IMR-90 (cell line): ENCODE measurements around the gene YJEFN3. TPM values are rescaled to one million over a fixed set of nuclear protein-coding genes. Genes with fewer than 3 reads are reported as not detected.

Experiments
- ATAC-seq: fragments of 200-7000 bp; cut with Tn5 transposase; 2 replicates; pipeline ENCODE4 v1.9.1; 2020; ENCODE audit warnings: low read depth, mild to moderate bottlenecking, moderate library complexity
- BruUV-seq: library from RNA; stranded (reverse); fragments of 400-500 nt; replicated peaks from 2 replicates; lab custom pipeline; 2021; lab: Mats Ljungman, UMichigan
- CTCF ChIA-PET: fragments of 300-600 bp; formaldehyde crosslinking; extraction: SDS; loops from one replicate; lab custom pipeline; 2021; ENCODE audit warnings: antibody characterized with exemption; lab: Yijun Ruan, JAX
- POLR2A ChIA-PET: fragments of 300-600 bp; sonication (Branson Sonifier 250); formaldehyde crosslinking; loops from one replicate; lab custom pipeline; 2022; ENCODE audit warnings: antibody characterized with exemption; ENCODE audit not compliant: unreplicated experiment; lab: Charles Lee
- DNase-seq: peaks from one replicate; pipeline ENCODE4 v3.0.0; 2013
- H2AFZ ChIP-seq: replicated peaks from 2 replicates; pipeline ENCODE3; 2013; ENCODE audit warnings: low read length, mild to moderate bottlenecking; ENCODE audit not compliant: poor library complexity
- H2AK5ac ChIP-seq: 2 replicates; pipeline ENCODE4 v1.6.1; 2013; ENCODE audit warnings: low read depth, low read length, inconsistent platforms
- H2AK9ac ChIP-seq: replicated peaks from 2 replicates; pipeline ENCODE3; 2013; ENCODE audit warnings: mild to moderate bottlenecking, low read depth, low read length, moderate library complexity; ENCODE audit not compliant: poor library complexity
- H2BK120ac ChIP-seq: 2 replicates; pipeline ENCODE4 v1.6.1; 2013; ENCODE audit warnings: low read depth, low read length, inconsistent platforms
- H2BK15ac ChIP-seq: 3 replicates; pipeline ENCODE4 v1.6.1; 2013; ENCODE audit warnings: low read depth, low read length, inconsistent platforms
- H2BK20ac ChIP-seq: 2 replicates; pipeline ENCODE4 v1.6.1; 2013; ENCODE audit warnings: low read depth, mild to moderate bottlenecking, inconsistent platforms, low read length, moderate library complexity
- H2BK5ac ChIP-seq: 2 replicates; pipeline ENCODE4 v1.6.1; 2013; ENCODE audit warnings: mild to moderate bottlenecking, low read depth, low read length, inconsistent platforms; ENCODE audit not compliant: poor library complexity, severe bottlenecking
- H3K14ac ChIP-seq: replicated peaks from 2 replicates; pipeline ENCODE4 v1.6.1; 2013; ENCODE audit warnings: low read depth, low read length, inconsistent platforms
- H3K18ac ChIP-seq: 2 replicates; pipeline ENCODE4 v1.6.1; 2013; ENCODE audit warnings: low read depth, low read length, control low read depth
- H3K23ac ChIP-seq: 2 replicates; pipeline ENCODE4 v1.6.1; 2013; ENCODE audit warnings: low read depth, low read length, inconsistent platforms
- H3K27ac ChIP-seq: 2 replicates; pipeline ENCODE4 v1.5.1; 2013; ENCODE audit warnings: mild to moderate bottlenecking, control low read depth, low read length; ENCODE audit not compliant: insufficient read depth
- H3K27me3 ChIP-seq: 2 replicates; pipeline ENCODE4 v1.6.1; 2013; ENCODE audit warnings: low read length; ENCODE audit not compliant: control insufficient read depth, insufficient read depth
- H3K36me3 ChIP-seq: 2 replicates; pipeline ENCODE4 v1.6.1; 2013; ENCODE audit warnings: low read length, mixed read lengths; ENCODE audit not compliant: control insufficient read depth, insufficient read depth
- H3K4ac ChIP-seq: 2 replicates; pipeline ENCODE4 v1.6.1; 2013; ENCODE audit warnings: low read depth, low read length, inconsistent platforms
- H3K4me1 ChIP-seq: 2 replicates; pipeline ENCODE4 v1.6.1; 2013; ENCODE audit warnings: low read length, mixed read lengths; ENCODE audit not compliant: control insufficient read depth, insufficient read depth
- H3K4me2 ChIP-seq: 2 replicates; pipeline ENCODE4 v1.6.1; 2013; ENCODE audit warnings: low read depth, mild to moderate bottlenecking, control low read depth, low read length, moderate library complexity
- H3K4me3 ChIP-seq: 2 replicates; pipeline ENCODE4 v1.5.1; 2013; ENCODE audit warnings: low read depth, mild to moderate bottlenecking, control low read depth, low read length, moderate library complexity; ENCODE audit not compliant: insufficient read depth
- H3K56ac ChIP-seq: 2 replicates; pipeline ENCODE4 v1.6.1; 2013; ENCODE audit warnings: low read length, inconsistent platforms; ENCODE audit not compliant: insufficient read depth; ENCODE audit errors: extremely low read depth
- H3K79me1 ChIP-seq, 2 experiments: 2 replicates each; pipeline ENCODE4 v1.6.1; 2013; ENCODE audit warnings: low read length in 2 of 2, inconsistent platforms in 1 of 2, low read depth in 1 of 2
- H3K9ac ChIP-seq: 2 replicates; pipeline ENCODE4 v1.6.1; 2013; ENCODE audit warnings: low read depth, low read length, control low read depth
- H3K9me1 ChIP-seq: 2 replicates; pipeline ENCODE4 v1.6.1; 2013; ENCODE audit warnings: low read length, inconsistent platforms; ENCODE audit not compliant: insufficient read depth
- H3K9me3 ChIP-seq: 2 replicates; pipeline ENCODE4 v1.6.1; 2013; ENCODE audit warnings: low read length; ENCODE audit not compliant: control insufficient read depth, insufficient read depth
- H4K20me1 ChIP-seq: 2 replicates; pipeline ENCODE4 v1.6.1; 2013; ENCODE audit warnings: low read length, inconsistent platforms; ENCODE audit not compliant: insufficient read depth
- H4K5ac ChIP-seq: 2 replicates; pipeline ENCODE4 v1.6.1; 2013; ENCODE audit warnings: mild to moderate bottlenecking, low read depth, low read length, control low read depth
- H4K8ac ChIP-seq, 2 experiments: 2 replicates each; pipeline ENCODE4 v1.6.1; 2013; ENCODE audit warnings: low read depth in 2 of 2, low read length in 2 of 2, control low read depth in 1 of 2, inconsistent platforms in 1 of 2
- H4K91ac ChIP-seq: 2 replicates; pipeline ENCODE4 v1.6.1; 2013; ENCODE audit warnings: low read depth, low read length, inconsistent platforms; ENCODE audit not compliant: insufficient read depth
- BHLHE40 ChIP-seq: fragments of 150-350 bp; IDR thresholded peaks from 2 replicates; pipeline ENCODE4 v1.6.1; 2016; ENCODE audit warnings: mild to moderate bottlenecking, low read depth, low read length
- CEBPB ChIP-seq: IDR thresholded peaks from 2 replicates; pipeline ENCODE4 v1.6.1; 2012; ENCODE audit warnings: low read depth, low read length, improper control_type of control experiment
- CHD1 ChIP-seq: IDR thresholded peaks from 2 replicates; pipeline ENCODE4 v1.6.1; 2012; ENCODE audit warnings: low read depth, low read length, improper control_type of control experiment
- FOS ChIP-seq: fragments of 150-350 bp; IDR thresholded peaks from 2 replicates; pipeline ENCODE4 v1.6.1; 2016; ENCODE audit warnings: low read depth, low read length
- MAZ ChIP-seq: IDR thresholded peaks from 2 replicates; pipeline ENCODE4 v1.6.1; 2012; ENCODE audit warnings: low read depth, mild to moderate bottlenecking, low read length, improper control_type of control experiment, moderate library complexity, borderline replicate concordance
- MXI1 ChIP-seq: IDR thresholded peaks from 2 replicates; pipeline ENCODE4 v1.6.1; 2012; ENCODE audit warnings: low read depth, mild to moderate bottlenecking, low read length, moderate library complexity, borderline replicate concordance
- POLR2A ChIP-seq: IDR thresholded peaks from 2 replicates; pipeline ENCODE4 v1.6.1; 2012; ENCODE audit warnings: mild to moderate bottlenecking, low read depth, low read length
- RAD21 ChIP-seq: IDR thresholded peaks from 2 replicates; pipeline ENCODE4 v1.6.1; 2012; ENCODE audit warnings: low read length, improper control_type of control experiment
- RCOR1 ChIP-seq: IDR thresholded peaks from 2 replicates; pipeline ENCODE4 v1.6.1; 2012; ENCODE audit warnings: mild to moderate bottlenecking, low read length, improper control_type of control experiment; ENCODE audit not compliant: insufficient replicate concordance
- RFX5 ChIP-seq: IDR thresholded peaks from 2 replicates; pipeline ENCODE4 v1.8.0; 2012; ENCODE audit warnings: low read depth, mild to moderate bottlenecking, low read length, moderate library complexity
- SMC3 ChIP-seq: fragments of 150-350 bp; IDR thresholded peaks from 2 replicates; pipeline ENCODE4 v1.6.1; 2016; ENCODE audit warnings: low read depth, mild to moderate bottlenecking, antibody characterized with exemption, low read length, moderate library complexity
- WGBS, 2 experiments: methylation state at CpG; one replicate each; pipeline versions ENCODE4 v1.1.5 to v1.1.7; 2013; ENCODE audit warnings: missing lambda C conversion rate in 2 of 2; ENCODE audit not compliant: insufficient read length in 1 of 2; ENCODE audit errors: extremely low coverage in 2 of 2; 5-methylcytosine and 5-hydroxymethylcytosine counted together
- dilution Hi-C: fragments of 300-500 bp; cut with HindIII; formaldehyde crosslinking; loops from one replicate; pipeline ENCODE4 v1.14.3; 2018; ENCODE audit warnings: low sequenced_read_pairs; ENCODE audit not compliant: unreplicated experiment
- in situ Hi-C: fragments of 300-500 bp; cut with MboI; formaldehyde crosslinking; loops from 3 replicates; pipeline ENCODE4 v1.14.3; 2019; ENCODE audit warnings: low sequenced_read_pairs, inconsistent platforms, mixed read lengths
- intact Hi-C: fragments of 100-400 bp; cut with micrococcal nuclease; formaldehyde crosslinking; loops from 2 replicates; pipeline ENCODE4 v1.10.0; 2022
- polyA plus RNA-seq, 3 experiments: library from polyadenylated mRNA; depleted of rRNA; stranded (reverse); fragments of >200 nt; gene quantifications; 2 replicates each; pipeline ENCODE4 v1.2.3, GENCODE V29; 2012; ENCODE audit warnings: low replicate concordance in 1 of 3
- total RNA-seq: library from RNA; depleted of rRNA; stranded (reverse); fragments of >200 nt; gene quantifications from 2 replicates; pipeline ENCODE4 v1.2.3, GENCODE V29; 2012
- TF ChIP-seq, protein P1 (sequence below): fragments of 150-350 bp; IDR thresholded peaks from 2 replicates; pipeline ENCODE4 v1.6.1; 2016; ENCODE audit warnings: low read depth, mild to moderate bottlenecking, low read length, moderate library complexity, borderline replicate concordance
- TF ChIP-seq, protein P2 (sequence below): fragments of 150-350 bp; IDR thresholded peaks from 2 replicates; pipeline ENCODE4 v1.6.1; 2017; ENCODE audit warnings: mild to moderate bottlenecking, antibody characterized with exemption, low read length, low read depth

The YJEFN3 gene
- total and polyA plus RNA-seq, 2 of the 4 experiments (the other 2 are of a cell fraction), result 0.72 to 4.0 TPM

DNA sequence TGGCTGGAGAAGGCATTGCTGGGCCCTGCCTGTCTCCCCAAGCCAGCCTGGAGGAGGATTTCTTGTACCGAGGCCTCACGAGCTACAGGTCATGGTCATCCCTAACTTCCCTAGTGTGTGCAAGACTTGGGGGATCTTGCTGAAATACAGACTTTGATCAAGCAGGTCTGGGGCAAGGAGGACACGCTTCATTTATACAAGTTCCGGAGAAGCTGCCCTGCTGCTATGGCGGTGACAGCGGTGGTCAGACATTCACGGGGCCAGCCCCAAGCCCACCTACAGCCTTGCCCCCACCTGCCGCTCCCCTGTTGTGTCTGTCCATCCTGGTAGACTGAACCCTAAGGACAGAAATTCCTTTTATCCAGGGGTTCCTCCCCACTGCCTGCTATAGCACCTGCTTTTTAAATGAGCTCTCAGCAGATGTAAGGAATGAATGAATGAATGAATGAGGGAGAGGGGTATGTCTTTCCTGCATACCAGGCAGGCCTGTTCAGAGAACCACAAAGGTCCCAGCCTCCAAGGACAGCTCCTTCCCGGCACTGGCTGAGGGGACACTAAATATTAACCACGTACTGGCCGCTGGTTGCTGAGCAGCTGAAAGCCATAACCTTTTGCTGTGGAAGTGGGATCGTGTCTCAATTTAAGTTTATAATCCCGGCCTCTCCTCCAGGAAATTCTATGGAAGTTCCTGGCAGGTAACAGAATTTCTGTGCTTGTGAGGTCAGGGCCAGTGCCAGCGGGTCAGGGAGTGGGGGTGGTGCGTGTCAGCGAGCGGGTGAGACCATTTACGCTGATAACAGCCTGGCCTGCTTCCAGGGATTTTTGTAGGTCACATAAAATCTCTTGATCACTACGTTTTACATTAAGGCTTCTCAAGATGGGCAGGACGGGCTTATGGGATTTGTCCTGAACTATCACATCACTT is 40.5 kb upstream of the YJEFN3 start:
- Histone ChIP-seq H3K23ac (peak overlapping the region; percentile 37), H2AK9ac (peak overlapping the region; percentile 93), H3K4ac (peak overlapping the region; percentile 96), H3K9me1 (peaks cover 21% of the 10 kb centered on the region), H3K14ac (peak overlapping the region; percentile 21), H3K9me3 (no peaks in the 10 kb centered on the region), H2BK20ac (peak overlapping the region; percentile 24), H3K9ac (peak overlapping the region; percentile 27; the same call in 1 of the 2 replicates), H4K20me1 (peaks cover under 1% of the 10 kb centered on the region; the same call in 1 of the 2 replicates), H3K4me1 (peaks cover 39% of the 10 kb centered on the region), H3K4me3 (no peak overlapping the region), H3K4me2 (peak overlapping the region; percentile 21), H2BK15ac (peak overlapping the region; percentile 61; the same call in 1 of the 3 replicates), H3K27me3 (no peaks in the 10 kb centered on the region), H4K8ac (peak overlapping the region; percentile 38 to 94), H3K18ac (peak overlapping the region; percentile 4; the same call in 1 of the 2 replicates), H3K56ac (peak overlapping the region; percentile 57), H3K79me1 (peaks cover 18 to 81% of the 10 kb centered on the region in 2 experiments), H4K91ac (peak overlapping the region; percentile 83), H2AFZ (peak overlapping the region; percentile 72), H4K5ac (peak overlapping the region; percentile 65), H3K27ac (peak overlapping the region; percentile 64), H2BK5ac (peak overlapping the region; percentile 73), H2BK120ac (peak overlapping the region; percentile 72), H3K36me3 (peaks cover 11% of the 10 kb centered on the region), H2AK5ac (peak overlapping the region; percentile 90)
- intact Hi-C loops, result loop anchor here (2.0 to 5.0 kb wide), 2 partner anchors 83 to 101 kb away; partner anchors contain the start of gene GATAD2A
- CTCF ChIA-PET, result interaction anchor here (1.0 kb wide), 1 partner anchor 120 kb away, joined by 4 read pairs; no protein-coding TSS in a partner anchor
- DNase-seq (no peak), ATAC-seq (no peak)
- in situ Hi-C loops, result no loop called here
- 27% methylated on average over 6 of the region's 20 CpGs; no CpG with 5 or more reads in 1 of the 2 experiments for WGBS, 2 experiments
- BruUV-seq, result no TSS peak
- TF ChIP-seq RFX5 (no peak), CHD1 (no peak), MAZ (no peak), BHLHE40 (no peak), POLR2A (no peak), FOS (no peak), RAD21 (no peak), RCOR1 (no peak), MXI1 (no peak), CEBPB (no peak), SMC3 (no peak)
- TF ChIP-seq, protein P1, sequence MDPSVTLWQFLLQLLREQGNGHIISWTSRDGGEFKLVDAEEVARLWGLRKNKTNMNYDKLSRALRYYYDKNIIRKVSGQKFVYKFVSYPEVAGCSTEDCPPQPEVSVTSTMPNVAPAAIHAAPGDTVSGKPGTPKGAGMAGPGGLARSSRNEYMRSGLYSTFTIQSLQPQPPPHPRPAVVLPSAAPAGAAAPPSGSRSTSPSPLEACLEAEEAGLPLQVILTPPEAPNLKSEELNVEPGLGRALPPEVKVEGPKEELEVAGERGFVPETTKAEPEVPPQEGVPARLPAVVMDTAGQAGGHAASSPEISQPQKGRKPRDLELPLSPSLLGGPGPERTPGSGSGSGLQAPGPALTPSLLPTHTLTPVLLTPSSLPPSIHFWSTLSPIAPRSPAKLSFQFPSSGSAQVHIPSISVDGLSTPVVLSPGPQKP, result no peak
- TF ChIP-seq, protein P2, sequence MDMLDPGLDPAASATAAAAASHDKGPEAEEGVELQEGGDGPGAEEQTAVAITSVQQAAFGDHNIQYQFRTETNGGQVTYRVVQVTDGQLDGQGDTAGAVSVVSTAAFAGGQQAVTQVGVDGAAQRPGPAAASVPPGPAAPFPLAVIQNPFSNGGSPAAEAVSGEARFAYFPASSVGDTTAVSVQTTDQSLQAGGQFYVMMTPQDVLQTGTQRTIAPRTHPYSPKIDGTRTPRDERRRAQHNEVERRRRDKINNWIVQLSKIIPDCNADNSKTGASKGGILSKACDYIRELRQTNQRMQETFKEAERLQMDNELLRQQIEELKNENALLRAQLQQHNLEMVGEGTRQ, result no peak
- dilution Hi-C loops, result no loop called here
- POLR2A ChIA-PET, result no interaction called here
